Mesendoderm (in vitro differentiated cells): Measurements from ENCODE around the gene MARCOL.

Source experiments
- DNase-seq: peaks from one replicate; pipeline ENCODE4 v3.0.0; 2013
- H2AK5ac ChIP-seq: 2 replicates; pipeline ENCODE4 v1.6.1; 2013; ENCODE audit warnings: low read length, inconsistent platforms
- H2BK120ac ChIP-seq: 2 replicates; pipeline ENCODE4 v1.6.1; 2013; ENCODE audit warnings: low read depth, mild to moderate bottlenecking, low read length, moderate library complexity, mixed read lengths
- H2BK15ac ChIP-seq: replicated peaks from 2 replicates; pipeline ENCODE4 v1.6.1; 2013; ENCODE audit warnings: low read depth, mild to moderate bottlenecking, moderate library complexity
- H2BK5ac ChIP-seq: 2 replicates; pipeline ENCODE4 v1.6.1; 2013; ENCODE audit warnings: low read length, inconsistent platforms
- H3K18ac ChIP-seq: 2 replicates; pipeline ENCODE4 v1.6.1; 2013; ENCODE audit warnings: mild to moderate bottlenecking, low read length, mixed read lengths
- H3K23ac ChIP-seq: one replicate; pipeline ENCODE4 v1.6.1; 2013; ENCODE audit warnings: low read length
- H3K27ac ChIP-seq: 2 replicates; pipeline ENCODE4 v1.5.1; 2013; ENCODE audit warnings: low read depth, mild to moderate bottlenecking, inconsistent platforms, low read length, moderate library complexity
- H3K27me3 ChIP-seq: 2 replicates; pipeline ENCODE4 v1.6.1; 2013; ENCODE audit warnings: low read length, control low read depth, mild to moderate bottlenecking, inconsistent platforms; ENCODE audit not compliant: insufficient read depth, poor library complexity
- H3K36me3 ChIP-seq: 2 replicates; pipeline ENCODE4 v1.6.1; 2013; ENCODE audit warnings: low read length, inconsistent platforms; ENCODE audit not compliant: control insufficient read depth, insufficient read depth
- H3K4ac ChIP-seq: one replicate; pipeline ENCODE4 v1.6.1; 2013; ENCODE audit warnings: low read depth, mild to moderate bottlenecking, low read length, moderate library complexity
- H3K4me1 ChIP-seq: 2 replicates; pipeline ENCODE4 v1.6.1; 2013; ENCODE audit warnings: low read depth, low read length, inconsistent platforms; ENCODE audit not compliant: control insufficient read depth
- H3K4me2 ChIP-seq: 2 replicates; pipeline ENCODE4 v1.6.1; 2013; ENCODE audit warnings: low read length
- H3K4me3 ChIP-seq: 2 replicates; pipeline ENCODE4 v1.5.1; 2013; ENCODE audit warnings: mild to moderate bottlenecking, low read length
- H3K56ac ChIP-seq: one replicate; pipeline ENCODE4 v1.6.1; 2013; ENCODE audit warnings: low read length
- H3K79me1 ChIP-seq: 2 replicates; pipeline ENCODE4 v1.6.1; 2013; ENCODE audit warnings: low read length, inconsistent platforms
- H3K79me2 ChIP-seq: 2 replicates; pipeline ENCODE4 v1.6.1; 2013; ENCODE audit warnings: mild to moderate bottlenecking, low read length; ENCODE audit not compliant: control insufficient read depth, insufficient read depth
- H3K9ac ChIP-seq: 2 replicates; pipeline ENCODE4 v1.6.1; 2013; ENCODE audit warnings: low read length, inconsistent platforms
- H4K5ac ChIP-seq: one replicate; pipeline ENCODE4 v1.6.1; 2013; ENCODE audit warnings: low read length
- H4K8ac ChIP-seq: one replicate; pipeline ENCODE4 v1.6.1; 2013; ENCODE audit warnings: low read depth, mild to moderate bottlenecking, control low read depth, low read length, moderate library complexity
- WGBS: extraction: QIAGEN DNeasy Blood & Tissue Kit; methylation state at CpG from one replicate; pipeline ENCODE4 v1.1.7; 2013; ENCODE audit warnings: low lambda C conversion rate, missing lambda C conversion rate; ENCODE audit not compliant: insufficient coverage; ENCODE audit errors: extremely low coverage; 5-methylcytosine and 5-hydroxymethylcytosine counted together

The MARCOL gene

GRCh38 chr5:148237785-148238417 is 424 bp upstream of the MARCOL start:
- H3K23ac ChIP-seq = no peak overlapping the region
- no peaks in the 10 kb centered on the region for H3K79me2 ChIP-seq
- H2BK120ac ChIP-seq = no peak overlapping the region
- H4K8ac ChIP-seq = no peak overlapping the region
- no peak overlapping the region for H2AK5ac ChIP-seq
- H3K27ac ChIP-seq = no peak overlapping the region
- no peak overlapping the region for H3K4me3 ChIP-seq
- no peak overlapping the region for H3K4ac ChIP-seq
- H3K56ac ChIP-seq = no peak overlapping the region
- no peak overlapping the region for H3K18ac ChIP-seq
- no peak overlapping the region for H3K4me2 ChIP-seq
- no peaks in the 10 kb centered on the region for H3K4me1 ChIP-seq
- H3K36me3 ChIP-seq = no peaks in the 10 kb centered on the region
- no peak overlapping the region for H2BK15ac ChIP-seq
- H3K9ac ChIP-seq = no peak overlapping the region
- DNase-seq = no peak
- H3K27me3 ChIP-seq = no peaks in the 10 kb centered on the region
- no peaks in the 10 kb centered on the region for H3K79me1 ChIP-seq
- no CpG with 5 or more reads among the region's 4 CpGs for WGBS
- H4K5ac ChIP-seq = no peak overlapping the region
- no peak overlapping the region for H2BK5ac ChIP-seq

GRCh38 chr5:148248894-148249293 is 10.6 kb downstream of the MARCOL start:
- Histone ChIP-seq H3K4me3 (no peak overlapping the region), H3K56ac (no peak overlapping the region), H3K23ac (no peak overlapping the region), H3K18ac (no peak overlapping the region), H2AK5ac (no peak overlapping the region), H2BK15ac (no peak overlapping the region), H4K5ac (no peak overlapping the region), H4K8ac (no peak overlapping the region), H3K4me2 (no peak overlapping the region), H3K79me1 (no peaks in the 10 kb centered on the region), H3K36me3 (no peaks in the 10 kb centered on the region), H3K4me1 (no peaks in the 10 kb centered on the region), H2BK120ac (no peak overlapping the region), H2BK5ac (no peak overlapping the region), H3K27me3 (no peaks in the 10 kb centered on the region), H3K79me2 (no peaks in the 10 kb centered on the region), H3K4ac (no peak overlapping the region), H3K9ac (no peak overlapping the region), H3K27ac (no peak overlapping the region)
- DNase-seq = no peak
- WGBS = no CpG with 5 or more reads among the region's 2 CpGs

- Histone ChIP-seq H3K36me3 (no peaks in the 10 kb centered on the region), H4K8ac (no peak overlapping the region), H3K4me3 (no peak overlapping the region), H3K27me3 (no peaks in the 10 kb centered on the region), H2BK120ac (no peak overlapping the region), H3K9ac (no peak overlapping the region), H3K23ac (no peak overlapping the region), H3K79me1 (no peaks in the 10 kb centered on the region), H3K18ac (no peak overlapping the region), H3K79me2 (no peaks in the 10 kb centered on the region), H2AK5ac (no peak overlapping the region), H4K5ac (no peak overlapping the region), H2BK5ac (no peak overlapping the region), H3K27ac (no peak overlapping the region), H3K56ac (no peak overlapping the region), H3K4me2 (no peak overlapping the region), H3K4ac (no peak overlapping the region), H3K4me1 (no peaks in the 10 kb centered on the region), H2BK15ac (no peak overlapping the region)
- no peak for DNase-seq
Measured at GRCh38 chr5:148255456-148255855, 17.1 kb downstream of the MARCOL start.

- Histone ChIP-seq H3K4me1 (no peaks in the 10 kb centered on the region), H2AK5ac (no peak overlapping the region), H2BK5ac (no peak overlapping the region), H3K36me3 (no peaks in the 10 kb centered on the region), H4K8ac (no peak overlapping the region), H3K79me2 (no peaks in the 10 kb centered on the region), H3K27me3 (no peaks in the 10 kb centered on the region), H3K23ac (no peak overlapping the region), H3K9ac (no peak overlapping the region), H3K79me1 (no peaks in the 10 kb centered on the region), H4K5ac (no peak overlapping the region), H3K27ac (no peak overlapping the region), H3K4me3 (no peak overlapping the region), H3K4ac (no peak overlapping the region), H3K18ac (no peak overlapping the region), H3K4me2 (no peak overlapping the region), H2BK15ac (no peak overlapping the region), H3K56ac (no peak overlapping the region), H2BK120ac (no peak overlapping the region)
- no CpG with 5 or more reads among the region's 2 CpGs for WGBS
- DNase-seq = peak; percentile 72
Measured at GRCh38 chr5:148259288-148259687, 21.0 kb downstream of the MARCOL start.

- H2AK5ac ChIP-seq = no peak overlapping the region
- no peak overlapping the region for H2BK120ac ChIP-seq
- H3K9ac ChIP-seq = no peak overlapping the region
- no peak overlapping the region for H4K5ac ChIP-seq
- no peak overlapping the region for H3K4me2 ChIP-seq
- H3K79me2 ChIP-seq = no peaks in the 10 kb centered on the region
- H2BK15ac ChIP-seq = no peak overlapping the region
- DNase-seq = no peak
- no peak overlapping the region for H3K18ac ChIP-seq
- H3K23ac ChIP-seq = no peak overlapping the region
- H3K79me1 ChIP-seq = no peaks in the 10 kb centered on the region
- H3K4me3 ChIP-seq = no peak overlapping the region
- no peaks in the 10 kb centered on the region for H3K4me1 ChIP-seq
- H3K27ac ChIP-seq = no peak overlapping the region
- no peak overlapping the region for H2BK5ac ChIP-seq
- no peaks in the 10 kb centered on the region for H3K36me3 ChIP-seq
- no peak overlapping the region for H3K56ac ChIP-seq
- H3K27me3 ChIP-seq = no peaks in the 10 kb centered on the region
- H4K8ac ChIP-seq = no peak overlapping the region
- H3K4ac ChIP-seq = no peak overlapping the region
Measured at GRCh38 chr5:148261221-148261620, 22.9 kb downstream of the MARCOL start.

- Histone ChIP-seq H3K23ac (no peak overlapping the region), H3K4me3 (no peak overlapping the region), H3K9ac (no peak overlapping the region), H3K4me1 (no peaks in the 10 kb centered on the region), H3K36me3 (no peaks in the 10 kb centered on the region), H3K4ac (no peak overlapping the region), H3K79me1 (no peaks in the 10 kb centered on the region), H3K4me2 (no peak overlapping the region), H2BK15ac (no peak overlapping the region), H3K27ac (no peak overlapping the region), H4K5ac (no peak overlapping the region), H2AK5ac (no peak overlapping the region), H2BK120ac (no peak overlapping the region), H2BK5ac (no peak overlapping the region), H4K8ac (no peak overlapping the region), H3K56ac (no peak overlapping the region), H3K18ac (no peak overlapping the region), H3K27me3 (no peaks in the 10 kb centered on the region), H3K79me2 (no peaks in the 10 kb centered on the region)
- WGBS = no CpG with 5 or more reads among the region's 3 CpGs
- no peak for DNase-seq
Measured at GRCh38 chr5:148267962-148268361, 29.6 kb downstream of the MARCOL start.
